Ovary (tissue), 3 donors: Measurements from ENCODE around the gene MAPKAPK2.

Source experiments
- CTCF ChIP-seq, 3 donors: fragments of 450-650 bp in 2 of 3; fragments of 200-600 bp in 1 of 3; IDR thresholded peaks; one replicate each; pipeline versions ENCODE4 v1.5.1 to v1.8.0; 2016 to 2022; ENCODE audit warnings: antibody characterized with exemption in 3 of 3, mild to moderate bottlenecking in 1 of 3
- EP300 ChIP-seq: sonication (generic); formaldehyde crosslinking; IDR thresholded peaks from one replicate; pipeline ENCODE4 v1.6.1; 2017; ENCODE audit warnings: antibody characterized with exemption
- POLR2A ChIP-seq: fragments of 450-650 bp; IDR thresholded peaks from one replicate; pipeline ENCODE4 v1.6.1; 2017; ENCODE audit warnings: antibody characterized with exemption, mild to moderate bottlenecking, moderate library complexity
- donor health status: DM: no; HTN: no; CAD: no.

GRCh38 chr1:206713070-206713469 lies 28.4 kb downstream of the MAPKAPK2 start:
- no peak for TF ChIP-seq POLR2A
- TF ChIP-seq CTCF (IDR thresholded peaks at IDR 0.05), result no peak
- TF ChIP-seq EP300, result no peak
